ENCODE data around the gene SDF2. TPM values are rescaled to one million over a fixed set of nuclear protein-coding genes. Genes with fewer than 3 reads are reported as not detected.

SDF2 gene
- total and polyA plus RNA-seq, 11 donors: 19.6 to 58.6 (median 34.2) TPM

DNA sequence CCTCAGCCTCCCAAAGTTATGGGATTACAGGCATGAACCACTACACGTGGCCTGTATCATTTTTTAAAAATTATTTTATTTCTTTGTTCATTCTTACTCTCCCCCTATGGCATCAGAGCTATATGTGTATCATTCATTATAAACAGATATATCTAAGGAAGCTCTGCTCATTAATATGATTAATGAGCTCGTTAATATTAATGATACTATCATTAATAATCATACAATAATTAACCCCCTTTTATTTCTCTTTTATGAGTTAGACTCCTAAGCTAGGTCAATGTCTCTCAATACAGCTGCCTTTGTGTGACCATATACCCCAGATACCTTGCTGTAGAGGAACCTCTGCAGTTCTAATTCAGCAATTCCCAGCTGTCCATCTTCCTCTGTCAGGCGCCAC is 43.2 kb downstream of the SDF2 start:
- TF ChIP-seq POLR2A (IDR thresholded peaks at IDR 0.05): no peak
- TF ChIP-seq, protein P1, sequence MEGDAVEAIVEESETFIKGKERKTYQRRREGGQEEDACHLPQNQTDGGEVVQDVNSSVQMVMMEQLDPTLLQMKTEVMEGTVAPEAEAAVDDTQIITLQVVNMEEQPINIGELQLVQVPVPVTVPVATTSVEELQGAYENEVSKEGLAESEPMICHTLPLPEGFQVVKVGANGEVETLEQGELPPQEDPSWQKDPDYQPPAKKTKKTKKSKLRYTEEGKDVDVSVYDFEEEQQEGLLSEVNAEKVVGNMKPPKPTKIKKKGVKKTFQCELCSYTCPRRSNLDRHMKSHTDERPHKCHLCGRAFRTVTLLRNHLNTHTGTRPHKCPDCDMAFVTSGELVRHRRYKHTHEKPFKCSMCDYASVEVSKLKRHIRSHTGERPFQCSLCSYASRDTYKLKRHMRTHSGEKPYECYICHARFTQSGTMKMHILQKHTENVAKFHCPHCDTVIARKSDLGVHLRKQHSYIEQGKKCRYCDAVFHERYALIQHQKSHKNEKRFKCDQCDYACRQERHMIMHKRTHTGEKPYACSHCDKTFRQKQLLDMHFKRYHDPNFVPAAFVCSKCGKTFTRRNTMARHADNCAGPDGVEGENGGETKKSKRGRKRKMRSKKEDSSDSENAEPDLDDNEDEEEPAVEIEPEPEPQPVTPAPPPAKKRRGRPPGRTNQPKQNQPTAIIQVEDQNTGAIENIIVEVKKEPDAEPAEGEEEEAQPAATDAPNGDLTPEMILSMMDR (IDR thresholded peaks at IDR 0.05): no peak
- Histone ChIP-seq H3K27ac (no peak overlapping the region), H3K27me3 (no peaks in the 10 kb centered on the region), H3K9me3 (no peaks in the 10 kb centered on the region), H3K4me1 (peaks cover 0 to 6% (median 0%) of the 10 kb centered on the region in 12 donors), H3K4me3 (no peak overlapping the region), H3K36me3 (peaks cover 0 to 100% (median 97%) of the 10 kb centered on the region in 9 donors)
- intact Hi-C loops (cut with DNase I): loop anchor here in 1 of 10 donors (10.0 kb wide), 1 partner anchor 74 kb away; no protein-coding TSS in a partner anchor
- 91 to 97% (median 93%) methylated on average over 3 of the region's 3 CpGs for WGBS, 4 donors
- ATAC-seq: no peak
- no peak for DNase-seq

- no peaks in the 10 kb centered on the region for H3K4me1 ChIP-seq
- H3K27ac ChIP-seq: no peak overlapping the region
- intact Hi-C loops (cut with DNase I): loop anchor here in 1 of 10 donors (10.0 kb wide), 1 partner anchor 71 kb away; no protein-coding TSS in a partner anchor
- H3K36me3 ChIP-seq: peaks cover 0 to 100% (median 77%) of the 10 kb centered on the region in 9 donors
- no peak for DNase-seq
- 82 to 91% (median 84%) methylated on average over 7 of the region's 7 CpGs for WGBS, 4 donors
- no peaks in the 10 kb centered on the region for H3K9me3 ChIP-seq
- no peak for TF ChIP-seq POLR2A (IDR thresholded peaks at IDR 0.05)
- TF ChIP-seq, protein P1 (IDR thresholded peaks at IDR 0.05): no peak
- ATAC-seq: no peak
- no peak overlapping the region for H3K4me3 ChIP-seq
- no peaks in the 10 kb centered on the region for H3K27me3 ChIP-seq
Measured at GRCh38 chr17:28616281-28616680, 45.4 kb downstream of the SDF2 start.

GRCh38 chr17:28615260-28615940 is 46.3 kb downstream of the SDF2 start:
- TF ChIP-seq POLR2A (IDR thresholded peaks at IDR 0.05): no peak

DNA sequence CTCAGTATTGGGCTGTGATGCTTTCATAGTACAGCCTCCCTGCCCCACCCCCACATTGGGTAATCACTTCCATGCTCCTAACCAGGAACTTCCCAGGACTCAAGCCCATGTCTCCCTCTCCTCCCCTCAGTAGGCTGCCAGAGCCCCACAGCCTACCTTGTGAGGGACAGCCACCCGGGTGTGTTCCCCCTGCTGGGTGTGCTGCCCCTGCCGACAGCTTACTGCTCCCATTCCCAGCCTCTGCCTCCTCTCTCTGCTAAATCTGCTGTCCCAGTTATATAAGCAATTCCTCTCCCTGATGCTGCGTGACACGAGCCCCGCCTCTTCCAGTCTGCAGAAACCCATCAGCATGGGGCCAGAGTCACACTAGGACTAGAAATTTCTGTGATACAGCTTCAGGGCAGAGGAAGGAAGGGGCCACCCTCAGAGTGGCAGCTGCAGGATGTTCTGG is 47.8 kb downstream of the SDF2 start, which contains the start of gene RSKR:
RSKR (minus strand) TSS at position 255 of the 451 bp plus-strand sequence; CDS start at position 231, 24 bp downstream.
- no peak for DNase-seq
- no peak within 1 kb of the TSS for H3K4me3 ChIP-seq
- no peaks in the 10 kb centered on the region for H3K27me3 ChIP-seq
- intact Hi-C loops (cut with DNase I): loop anchor here (1.0 to 10.0 kb wide), 9 partner anchors 62 to 122 kb away; partner anchors contain the start of gene UNC119 (in 2 of the 10)
- TF ChIP-seq, protein P1 (IDR thresholded peaks at IDR 0.05): no peak
- TF ChIP-seq POLR2A (IDR thresholded peaks at IDR 0.05): no peak
- 69 to 80% (median 76%) methylated on average over 5 of the region's 5 CpGs for WGBS, 4 donors
- ATAC-seq: peak in 1 of 4 donors; percentile 7
- peaks cover 0 to 97% (median 57%) of the 10 kb centered on the region in 9 donors for H3K36me3 ChIP-seq
- no peak within 1 kb of the TSS for H3K27ac ChIP-seq
- no peaks in the 10 kb centered on the region for H3K9me3 ChIP-seq
- H3K4me1 ChIP-seq: no peaks in the 10 kb centered on the region

More at GRCh38 chr17:28615260-28615940, 46.3 kb downstream of the SDF2 start:
- H3K27ac ChIP-seq: no peak overlapping the region
- no peaks in the 10 kb centered on the region for H3K9me3 ChIP-seq
- H3K36me3 ChIP-seq: peaks cover 0 to 100% (median 68%) of the 10 kb centered on the region in 9 donors
- peak in 2 of 4 donors; percentile 8 to 28 for ATAC-seq
- no peaks in the 10 kb centered on the region for H3K27me3 ChIP-seq
- intact Hi-C loops (cut with DNase I): loop anchor here in 1 of 10 donors (10.0 kb wide), 1 partner anchor 71 kb away; no protein-coding TSS in a partner anchor
- DNase-seq: no peak
- H3K4me3 ChIP-seq: no peak overlapping the region
- no peaks in the 10 kb centered on the region for H3K4me1 ChIP-seq
- 78 to 86% (median 83%) methylated on average over 4 of the region's 4 CpGs for WGBS, 4 donors

Data from heart left ventricle (tissue), 16 donors.